Activated CD4-positive, alpha-beta T cell treated with anti-CD3 and anti-CD28 coated beads, Interleukin-2, amount 10 ng/mL, durations not matched to agents 24 days and 14 days (primary cell): ENCODE results near the gene TRIM17. TPM values are rescaled to one million over a fixed set of nuclear protein-coding genes. Genes with fewer than 3 reads are reported as not detected.

Experiments used
- DNase-seq: peaks from one replicate; pipeline ENCODE4 v3.0.0; 2022
- H3K27ac Mint-ChIP-seq: one replicate; pipeline ENCODE4 v1.8.0; 2022; ENCODE audit warnings: mild to moderate bottlenecking, mixed read lengths
- H3K27me3 Mint-ChIP-seq: one replicate; pipeline ENCODE4 v1.8.0; 2022; ENCODE audit warnings: mixed read lengths
- H3K36me3 Mint-ChIP-seq: one replicate; pipeline ENCODE4 v1.8.0; 2022; ENCODE audit warnings: low read depth, mild to moderate bottlenecking, mixed read lengths
- H3K4me1 Mint-ChIP-seq: one replicate; pipeline ENCODE4 v1.8.0; 2021; ENCODE audit warnings: mixed read lengths
- H3K4me3 Mint-ChIP-seq: one replicate; pipeline ENCODE4 v1.8.0; 2022; ENCODE audit warnings: mild to moderate bottlenecking, moderate library complexity, mixed read lengths
- H3K9me3 Mint-ChIP-seq: one replicate; pipeline ENCODE4 v1.8.0; 2021; ENCODE audit warnings: mixed read lengths
- intact Hi-C: fragments of 100-400 bp; cut with micrococcal nuclease; formaldehyde crosslinking; loops from one replicate; pipeline ENCODE4 v1.15.1; 2023
- total RNA-seq: library from RNA; stranded (reverse); gene quantifications from 2 replicates; pipeline ENCODE4 v1.2.3, GENCODE V29; 2022

TRIM17 gene
- total RNA-seq, 1 donor from 2014 or later, result 2.8 TPM

DNA sequence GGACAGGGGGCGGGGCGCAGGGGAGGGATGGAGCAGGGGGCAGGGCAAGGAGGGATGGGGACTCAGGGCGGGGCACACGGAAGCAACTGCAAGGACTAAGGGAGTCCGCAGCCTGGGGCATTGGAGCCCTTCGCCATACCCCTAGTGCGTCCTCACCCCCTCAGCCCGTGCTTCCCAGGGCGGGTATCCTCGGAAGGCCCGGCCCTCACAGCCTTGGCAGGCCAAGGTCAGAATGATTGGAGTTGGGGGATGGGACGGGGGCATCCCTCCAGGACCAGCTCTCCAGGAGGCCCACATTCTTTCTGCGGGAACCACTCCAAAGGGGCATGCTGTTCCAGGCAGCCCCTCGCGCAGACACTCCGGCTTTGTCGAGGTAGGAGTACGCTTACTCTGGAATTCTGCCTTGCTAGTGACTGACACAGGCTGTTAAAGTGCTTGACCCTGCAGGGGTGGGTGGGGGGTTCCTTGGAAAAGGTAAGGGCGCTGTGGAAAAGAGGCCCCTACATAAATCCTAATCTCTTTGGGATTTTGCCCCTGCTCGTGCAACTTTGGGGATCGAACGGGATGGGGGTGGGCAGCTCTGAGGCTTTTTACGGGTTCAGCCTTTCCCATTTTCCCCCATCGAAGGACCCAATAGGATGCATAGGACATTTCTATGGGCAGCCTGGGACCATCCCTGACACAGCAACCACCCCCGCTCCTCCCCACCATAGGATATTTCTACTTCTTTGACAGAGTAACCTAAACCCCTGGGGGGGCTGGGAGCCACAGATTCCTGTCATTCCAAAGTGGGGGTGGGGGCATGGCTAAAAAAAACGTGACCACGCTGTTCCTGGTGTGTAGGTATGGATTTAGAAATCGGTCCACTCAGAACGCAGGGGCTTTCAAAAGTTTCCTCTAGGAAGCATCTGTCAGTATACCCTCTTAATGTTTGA, 9.3 kb downstream of the TRIM17 start:
- H3K27ac Mint-ChIP-seq, result peak overlapping the region; percentile 78

GRCh38 chr1:228405979-228406228, 10.8 kb downstream of the TRIM17 start:
- Mint-ChIP-seq H3K27ac (peak overlapping the region; percentile 94), H3K4me1 (peaks cover 49% of the 10 kb centered on the region), H3K4me3 (peak overlapping the region; percentile 98), H3K27me3 (no peaks in the 10 kb centered on the region), H3K9me3 (no peaks in the 10 kb centered on the region), H3K36me3 (peaks cover 37% of the 10 kb centered on the region)
- intact Hi-C loops, result loop anchor here (2.0 to 10.0 kb wide), 7 partner anchors 81 to 324 kb away; partner anchors contain the start of genes ARF1, GUK1, MRPL55 and RNF187
- DNase-seq, result no peak

More for the DNA sequence above, 9.3 kb downstream of the TRIM17 start:
- DNase-seq, result no peak
- H3K9me3 Mint-ChIP-seq, result no peaks in the 10 kb centered on the region
- peaks cover 42% of the 10 kb centered on the region for H3K4me1 Mint-ChIP-seq
- H3K4me3 Mint-ChIP-seq, result peak overlapping the region; percentile 98
- no peaks in the 10 kb centered on the region for H3K27me3 Mint-ChIP-seq
- intact Hi-C loops, result loop anchor here (1.0 to 10.0 kb wide), 10 partner anchors 51 to 672 kb away; partner anchors contain the start of genes ARF1, GUK1, IBA57 and JMJD4
- peaks cover 29% of the 10 kb centered on the region for H3K36me3 Mint-ChIP-seq

DNA sequence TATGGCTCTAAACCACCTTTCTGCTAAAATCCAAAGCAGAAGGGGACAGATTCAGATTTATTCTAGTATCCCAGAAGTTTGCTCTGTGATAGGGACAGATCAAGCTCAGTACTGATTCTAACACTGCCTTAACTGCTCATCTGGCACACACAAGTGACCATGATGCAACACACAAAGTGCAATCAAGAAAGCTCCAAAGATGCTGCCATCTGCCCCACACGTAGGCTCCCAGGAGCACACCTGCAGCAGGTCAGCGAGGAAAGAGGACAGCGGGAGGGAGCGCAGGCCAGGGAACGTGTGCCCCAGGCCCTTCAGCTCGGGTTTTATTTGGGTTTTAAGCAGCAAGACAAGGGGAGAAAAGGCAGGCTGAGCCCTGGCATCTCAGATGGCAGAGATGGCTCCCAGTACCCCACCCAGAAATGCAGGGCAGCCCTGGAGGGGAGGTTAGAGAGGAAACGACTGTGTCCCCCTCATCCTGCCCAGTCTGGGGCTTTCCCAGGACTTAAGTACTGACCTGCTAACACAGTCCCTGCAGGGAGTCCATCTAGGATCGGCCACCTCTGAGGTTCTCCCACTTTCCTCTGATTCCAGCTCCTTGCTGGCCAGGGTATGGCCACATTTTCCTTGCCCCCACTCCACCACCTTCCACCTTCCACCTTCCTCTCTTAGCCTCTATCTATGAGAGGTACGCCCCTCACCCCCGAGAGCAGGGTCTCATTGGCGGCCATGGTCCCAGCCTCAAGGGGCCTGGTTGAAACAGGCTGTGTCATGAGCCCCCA, 11.3 kb downstream of the TRIM17 start:
- peak overlapping the region; percentile 94 for H3K27ac Mint-ChIP-seq
- peak overlapping the region; percentile 98 for H3K4me3 Mint-ChIP-seq
- DNase-seq, result peak; percentile 65
- no peaks in the 10 kb centered on the region for H3K27me3 Mint-ChIP-seq
- intact Hi-C loops, result loop anchor here (2.0 to 10.0 kb wide), 5 partner anchors 131 to 323 kb away; partner anchors contain the start of genes ARF1, GUK1 and MRPL55
- H3K4me1 Mint-ChIP-seq, result peaks cover 50% of the 10 kb centered on the region
- peaks cover 38% of the 10 kb centered on the region for H3K36me3 Mint-ChIP-seq
- no peaks in the 10 kb centered on the region for H3K9me3 Mint-ChIP-seq

DNA sequence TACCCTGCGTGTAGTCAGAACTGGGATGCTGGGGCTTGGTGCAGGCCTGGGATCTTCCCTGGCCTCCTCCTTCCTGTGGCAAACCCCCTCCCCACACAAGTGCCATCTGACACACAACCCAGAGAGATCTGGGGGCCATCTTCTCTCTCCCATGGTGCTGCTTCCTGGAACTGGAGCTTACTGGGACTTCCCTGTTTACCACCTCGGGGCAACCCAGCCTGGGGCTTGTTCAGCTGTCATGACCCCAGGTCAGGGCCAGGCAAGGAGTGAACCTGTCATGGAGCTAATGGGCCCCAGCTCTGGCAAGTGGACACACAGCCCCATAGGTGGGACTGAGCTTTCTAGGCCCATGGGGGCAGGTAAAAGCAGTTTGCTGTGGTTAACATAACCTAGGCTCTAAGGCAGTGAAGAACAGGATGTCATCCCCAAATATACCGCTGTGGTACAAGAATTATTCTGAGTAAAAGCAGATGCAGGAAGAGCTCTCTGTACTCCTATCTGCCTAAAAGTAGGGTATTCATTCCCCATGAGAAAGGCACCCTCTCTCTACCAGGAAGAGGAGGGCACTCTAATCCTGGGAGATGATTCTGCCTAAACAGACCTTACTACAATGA, 12.4 kb downstream of the TRIM17 start:
- Mint-ChIP-seq H3K27ac (peak overlapping the region; percentile 94), H3K4me1 (peaks cover 53% of the 10 kb centered on the region), H3K27me3 (no peaks in the 10 kb centered on the region), H3K9me3 (no peaks in the 10 kb centered on the region), H3K4me3 (peak overlapping the region; percentile 98), H3K36me3 (peaks cover 44% of the 10 kb centered on the region)
- peak; percentile 75 for DNase-seq
- intact Hi-C loops, result loop anchor here (2.0 to 10.0 kb wide), 2 partner anchors 129 to 191 kb away; no protein-coding TSS in a partner anchor

DNA sequence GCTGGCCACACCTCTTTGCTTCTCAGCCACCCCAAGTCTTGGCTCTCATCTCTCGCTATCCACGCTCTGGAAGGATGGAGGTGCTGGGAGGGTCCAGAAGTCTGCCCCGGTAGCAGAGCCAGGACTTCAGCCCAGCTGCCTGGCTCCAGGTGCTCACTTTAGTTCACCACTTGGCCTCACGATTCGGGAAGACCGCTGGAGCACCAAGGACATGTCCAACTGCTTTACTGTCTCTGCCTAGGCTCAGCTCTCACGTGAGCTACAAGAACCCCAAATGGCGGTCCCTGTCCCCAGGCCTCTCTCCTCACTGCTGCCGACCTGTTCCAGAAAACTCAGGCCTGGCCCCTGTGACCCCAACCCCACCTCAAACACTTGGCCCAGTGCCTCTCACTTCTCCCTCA, 13.4 kb downstream of the TRIM17 start:
- peaks cover 50% of the 10 kb centered on the region for H3K4me1 Mint-ChIP-seq
- H3K27ac Mint-ChIP-seq, result no peak overlapping the region
- H3K4me3 Mint-ChIP-seq, result peak overlapping the region; percentile 98
- intact Hi-C loops, result loop anchor here (10.0 kb wide), 1 partner anchor 128 kb away; no protein-coding TSS in a partner anchor
- no peak for DNase-seq
- no peaks in the 10 kb centered on the region for H3K27me3 Mint-ChIP-seq
- peaks cover 47% of the 10 kb centered on the region for H3K36me3 Mint-ChIP-seq
- H3K9me3 Mint-ChIP-seq, result no peaks in the 10 kb centered on the region

GRCh38 chr1:228402641-228403025, 14.0 kb downstream of the TRIM17 start:
- Mint-ChIP-seq H3K27me3 (no peaks in the 10 kb centered on the region), H3K4me1 (peaks cover 53% of the 10 kb centered on the region), H3K27ac (no peak overlapping the region), H3K4me3 (no peak overlapping the region), H3K36me3 (peaks cover 52% of the 10 kb centered on the region), H3K9me3 (no peaks in the 10 kb centered on the region)
- DNase-seq, result no peak
- intact Hi-C loops, result loop anchor here (10.0 kb wide), 1 partner anchor 128 kb away; no protein-coding TSS in a partner anchor

- Mint-ChIP-seq H3K27me3 (no peaks in the 10 kb centered on the region), H3K4me1 (peaks cover 56% of the 10 kb centered on the region), H3K9me3 (no peaks in the 10 kb centered on the region), H3K36me3 (peaks cover 55% of the 10 kb centered on the region), H3K27ac (peak overlapping the region; percentile 78), H3K4me3 (no peak overlapping the region)
- intact Hi-C loops, result loop anchor here (10.0 kb wide), 1 partner anchor 127 kb away; no protein-coding TSS in a partner anchor
- DNase-seq, result no peak
Measured at GRCh38 chr1:228401782-228402640, 14.7 kb downstream of the TRIM17 start.

GRCh38 chr1:228400692-228401454, 15.8 kb downstream of the TRIM17 start:
- Mint-ChIP-seq H3K4me3 (no peak overlapping the region), H3K27me3 (no peaks in the 10 kb centered on the region), H3K4me1 (peaks cover 56% of the 10 kb centered on the region), H3K27ac (no peak overlapping the region), H3K36me3 (peaks cover 62% of the 10 kb centered on the region), H3K9me3 (no peaks in the 10 kb centered on the region)
- DNase-seq, result no peak
- intact Hi-C loops, result loop anchor here (10.0 kb wide), 1 partner anchor 126 kb away; no protein-coding TSS in a partner anchor

DNA sequence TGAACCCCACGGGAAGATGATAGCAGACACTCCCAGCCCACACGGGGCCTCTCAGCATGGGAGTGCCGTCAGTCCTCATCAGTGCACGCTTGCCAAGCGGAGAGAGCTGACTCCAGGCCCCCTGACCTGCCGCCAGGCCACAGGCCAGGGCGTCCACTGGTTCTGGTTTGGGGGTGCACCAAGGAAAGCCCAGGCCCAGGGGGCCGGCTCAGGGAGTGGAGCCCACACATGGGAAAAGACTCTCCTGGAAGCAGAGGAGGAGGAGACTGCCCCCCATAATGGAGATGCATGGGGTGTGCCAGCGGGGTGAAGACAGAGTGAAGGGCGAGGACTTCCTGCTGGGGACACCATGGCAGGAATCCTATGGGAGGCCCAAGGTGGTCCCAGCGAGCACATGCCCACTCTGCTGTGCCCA, 16.4 kb downstream of the TRIM17 start:
- H3K4me3 Mint-ChIP-seq, result no peak overlapping the region
- intact Hi-C loops, result loop anchor here (10.0 kb wide), 1 partner anchor 125 kb away; no protein-coding TSS in a partner anchor
- H3K4me1 Mint-ChIP-seq, result peaks cover 52% of the 10 kb centered on the region
- no peaks in the 10 kb centered on the region for H3K27me3 Mint-ChIP-seq
- no peak for DNase-seq
- H3K36me3 Mint-ChIP-seq, result peaks cover 64% of the 10 kb centered on the region
- no peak overlapping the region for H3K27ac Mint-ChIP-seq
- no peaks in the 10 kb centered on the region for H3K9me3 Mint-ChIP-seq

DNA sequence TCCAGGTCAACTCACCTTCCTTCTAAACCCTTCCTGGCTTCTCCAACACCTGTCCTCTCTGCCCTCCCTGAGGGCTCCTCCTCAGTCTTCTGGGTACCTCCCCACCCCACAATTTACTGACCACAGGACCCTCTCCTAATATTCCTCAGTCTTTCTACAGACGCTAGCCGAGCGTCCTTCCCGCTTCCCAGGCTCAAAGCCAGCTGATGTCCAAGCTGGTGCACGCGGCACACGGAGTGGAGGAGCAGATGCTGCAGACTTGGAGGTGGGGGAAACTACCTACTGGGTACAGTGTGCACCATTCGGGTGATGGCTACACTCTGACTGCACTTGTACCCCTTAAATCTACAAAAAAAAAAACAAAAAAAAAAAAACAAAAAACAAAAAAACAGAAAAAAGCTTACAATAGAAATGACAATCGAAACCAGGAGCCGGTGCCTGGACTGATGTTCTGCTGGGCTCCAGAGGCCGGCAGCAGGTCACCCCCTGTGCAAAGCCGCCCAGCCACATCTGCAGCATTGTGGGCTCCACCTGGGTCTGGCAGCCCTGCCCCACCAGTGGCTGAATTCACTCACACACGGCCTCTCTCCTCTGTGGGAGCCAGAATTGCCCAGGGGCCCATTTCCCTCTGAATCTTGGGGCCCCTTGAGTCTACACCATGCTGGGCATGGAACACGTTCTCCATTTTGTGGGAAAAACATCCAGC, 17.0 kb downstream of the TRIM17 start:
- H3K27me3 Mint-ChIP-seq, result no peaks in the 10 kb centered on the region
- peaks cover 60% of the 10 kb centered on the region for H3K36me3 Mint-ChIP-seq
- H3K9me3 Mint-ChIP-seq, result no peaks in the 10 kb centered on the region
- intact Hi-C loops, result loop anchor here (10.0 kb wide), 1 partner anchor 125 kb away; no protein-coding TSS in a partner anchor
- H3K4me3 Mint-ChIP-seq, result no peak overlapping the region
- no peak for DNase-seq
- H3K4me1 Mint-ChIP-seq, result peaks cover 48% of the 10 kb centered on the region
- H3K27ac Mint-ChIP-seq, result no peak overlapping the region

- no peak overlapping the region for H3K27ac Mint-ChIP-seq
- no peaks in the 10 kb centered on the region for H3K27me3 Mint-ChIP-seq
- no peaks in the 10 kb centered on the region for H3K9me3 Mint-ChIP-seq
- intact Hi-C loops, result no loop called here
- DNase-seq, result no peak
- H3K4me3 Mint-ChIP-seq, result no peak overlapping the region
- H3K4me1 Mint-ChIP-seq, result peaks cover 40% of the 10 kb centered on the region
- peaks cover 55% of the 10 kb centered on the region for H3K36me3 Mint-ChIP-seq
Measured at GRCh38 chr1:228398741-228399461, 17.8 kb downstream of the TRIM17 start.
